ENCODE results near the gene ANGPTL8. TPM values are rescaled to one million over a fixed set of nuclear protein-coding genes. Genes with fewer than 3 reads are reported as not detected.

Gene ANGPTL8
- total RNA-seq, 4 donors from 2014 or later: 1.2 to 4.7 (median 2.9) TPM

GRCh38 chr19:11227195-11227886 is 12.1 kb upstream of the ANGPTL8 start:
- TF ChIP-seq CTCF (IDR thresholded peaks at IDR 0.05): no peak
- DNase-seq (ENCODE audit: low spot score) (no peak), ATAC-seq (ENCODE audit: low FRiP score) (no peak)

GRCh38 chr19:11230621-11231386 is 8.6 kb upstream of the ANGPTL8 start:
- ATAC-seq (ENCODE audit: low FRiP score) (no peak), DNase-seq (ENCODE audit: low spot score) (no peak)
- TF ChIP-seq CTCF (IDR thresholded peaks at IDR 0.05): no peak

GRCh38 chr19:11232555-11232954 is 6.9 kb upstream of the ANGPTL8 start:
- ATAC-seq (ENCODE audit: low FRiP score) (no peak), DNase-seq (ENCODE audit: low spot score) (no peak)
- no peak for TF ChIP-seq CTCF (IDR thresholded peaks at IDR 0.05)

- DNase-seq (ENCODE audit: low spot score) (no peak), ATAC-seq (ENCODE audit: low FRiP score) (no peak)
- TF ChIP-seq CTCF (IDR thresholded peaks at IDR 0.05): no peak
Measured at GRCh38 chr19:11233073-11233472, 6.3 kb upstream of the ANGPTL8 start.

- ATAC-seq (ENCODE audit: low FRiP score): no peak
- TF ChIP-seq CTCF (IDR thresholded peaks at IDR 0.05): no peak
- no peak for DNase-seq (ENCODE audit: low spot score)
Measured at GRCh38 chr19:11234486-11235075, 4.8 kb upstream of the ANGPTL8 start.

- ATAC-seq (ENCODE audit: low FRiP score): no peak
Measured at GRCh38 chr19:11236324-11237301, 2.8 kb upstream of the ANGPTL8 start.

More at GRCh38 chr19:11236324-11237301, 2.8 kb upstream of the ANGPTL8 start:
- DNase-seq (ENCODE audit: low spot score): no peak
- TF ChIP-seq CTCF (IDR thresholded peaks at IDR 0.05): no peak

Measured in omental fat pad (tissue), 4 donors.